Stimulated activated CD4-positive, alpha-beta T cell treated with anti-CD3 and anti-CD28 coated beads, Interleukin-1b, Interleukin-23, amount 100 ng/mL, for 24 hours (primary cell): Measurements from ENCODE around the gene MIPOL1.
"Not testable (repeated sequence)": the region's sequence is repeated elsewhere in the genome, so short reads cannot be mapped to it uniquely, and the experiment has no call there.

Source experiments
- DNase-seq, 4 experiments: peaks; one replicate each; pipeline ENCODE4 v3.0.0-alpha.2; 2020; ENCODE audit warnings: low read depth in 4 of 4, low spot score in 1 of 4

MIPOL1 gene

GRCh38 chr14:37443461-37443860 lies 245.7 kb downstream of the MIPOL1 start:
- DNase-seq = no peak

GRCh38 chr14:37447883-37448391 lies 250.2 kb downstream of the MIPOL1 start:
- no peak for DNase-seq

- no peak for DNase-seq
These were observed 254.6 kb downstream of the MIPOL1 start for GRCh38 chr14:37452323-37452722.

- no peak for DNase-seq
These were observed 256.2 kb downstream of the MIPOL1 start for GRCh38 chr14:37453985-37454384.

GRCh38 chr14:37457334-37457733 lies 259.6 kb downstream of the MIPOL1 start:
- no peak for DNase-seq

- not testable (repeated sequence) for DNase-seq
These were observed 264.7 kb downstream of the MIPOL1 start for GRCh38 chr14:37462426-37462825.

GRCh38 chr14:37464192-37464858 lies 266.6 kb downstream of the MIPOL1 start:
- no peak for DNase-seq

- DNase-seq = no peak
These were observed 268.4 kb downstream of the MIPOL1 start for GRCh38 chr14:37466003-37466622.

- no peak for DNase-seq
These were observed 268.9 kb downstream of the MIPOL1 start for GRCh38 chr14:37466623-37467088.

GRCh38 chr14:37469650-37470049 lies 271.9 kb downstream of the MIPOL1 start:
- no peak for DNase-seq

- DNase-seq = no peak
These were observed 272.5 kb downstream of the MIPOL1 start for GRCh38 chr14:37470251-37470650.

GRCh38 chr14:37472906-37473305 lies 275.2 kb downstream of the MIPOL1 start:
- DNase-seq = no peak

- DNase-seq = no peak
These were observed 276.5 kb downstream of the MIPOL1 start for GRCh38 chr14:37474191-37474590.

GRCh38 chr14:37480446-37481290 lies 282.9 kb downstream of the MIPOL1 start:
- DNase-seq = no peak

GRCh38 chr14:37482428-37482827 lies 284.7 kb downstream of the MIPOL1 start:
- DNase-seq = no peak

- no peak for DNase-seq
These were observed 285.9 kb downstream of the MIPOL1 start for GRCh38 chr14:37483672-37484071.

- DNase-seq = no peak
These were observed 292.9 kb downstream of the MIPOL1 start for GRCh38 chr14:37490607-37491006.

- no peak for DNase-seq
These were observed 293.3 kb downstream of the MIPOL1 start for GRCh38 chr14:37491076-37491475.

GRCh38 chr14:37493606-37494005 lies 295.9 kb downstream of the MIPOL1 start:
- no peak for DNase-seq

- DNase-seq = no peak
These were observed 299.7 kb downstream of the MIPOL1 start for GRCh38 chr14:37497422-37497821.

- no peak for DNase-seq
These were observed 304.1 kb downstream of the MIPOL1 start for GRCh38 chr14:37501877-37502276.

GRCh38 chr14:37508503-37508902 lies 310.8 kb downstream of the MIPOL1 start:
- DNase-seq = no peak
